GM21423 (cell line): ENCODE results near the gene ZNRF2.

Source experiments
- ATAC-seq: cut with Tn5 transposase; IDR thresholded peaks from one replicate; pipeline ENCODE4 v1.9.1; 2021; ENCODE audit warnings: mild to moderate bottlenecking, moderate library complexity; ENCODE audit not compliant: unreplicated experiment

The ZNRF2 gene

DNA sequence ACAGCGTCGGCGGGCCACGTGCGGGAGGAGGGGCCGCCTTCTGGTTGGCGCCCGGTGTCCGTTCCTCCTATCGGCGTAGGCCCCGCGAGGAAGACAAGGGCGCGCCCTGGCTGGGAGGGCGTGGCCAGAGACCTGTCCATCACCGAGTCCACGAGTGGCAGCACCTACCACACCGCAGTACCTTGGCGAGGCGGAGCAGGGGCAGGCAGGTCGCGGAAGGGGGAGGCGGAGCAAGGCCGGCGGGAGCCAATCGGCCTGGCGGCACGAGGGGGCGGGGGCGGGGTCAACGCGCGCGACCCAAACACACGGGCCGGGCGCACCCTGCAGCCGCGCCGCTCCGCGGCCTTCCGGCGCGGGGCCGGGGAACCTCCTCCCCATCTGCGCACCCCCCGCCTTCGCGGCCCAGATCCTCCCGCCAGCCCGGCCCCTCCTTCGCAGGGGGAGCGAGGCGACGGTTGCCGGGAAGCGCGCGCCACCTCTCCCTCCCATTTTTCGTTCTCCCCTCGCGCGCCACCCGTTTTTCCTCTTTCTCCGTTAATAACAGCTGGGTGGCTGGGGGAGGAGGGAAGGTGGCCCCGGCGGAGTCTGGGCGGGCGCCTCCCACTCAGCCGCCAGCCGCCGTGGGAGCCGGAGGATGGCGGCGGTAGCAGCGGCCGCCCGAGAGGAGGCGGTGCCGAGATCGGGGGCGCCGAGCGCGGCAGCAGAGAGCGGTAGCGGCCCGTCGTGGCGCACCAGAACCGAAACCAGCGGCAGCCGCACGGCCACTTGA is at the start of gene ZNRF2:
Gene ZNRF2 (plus strand): TSS at position 300 of the 769 bp plus-strand sequence. CDS start 761 bp downstream, outside the sequence.
- peak; percentile 84 for ATAC-seq

DNA sequence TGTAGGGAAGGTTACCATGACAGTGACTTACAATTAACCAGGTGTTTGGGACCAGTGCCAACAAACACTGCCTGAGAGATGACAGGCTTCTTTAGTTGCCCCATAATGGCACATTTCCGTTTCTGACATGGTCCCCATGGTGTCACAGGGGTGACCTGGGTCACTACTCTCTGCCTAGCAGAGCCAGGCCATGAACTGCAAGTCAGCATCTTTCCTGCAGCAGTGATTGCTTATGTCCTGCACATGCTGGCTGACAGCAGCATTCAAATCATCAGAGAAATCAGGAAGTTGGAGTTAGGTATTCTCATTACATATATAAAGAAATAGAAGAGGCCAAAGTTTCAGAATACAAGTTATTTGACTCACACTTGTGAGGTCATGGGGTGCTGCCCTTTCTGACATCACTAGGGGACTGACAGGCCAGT is 47.1 kb upstream of the ZNRF2 start:
- ATAC-seq = no peak

DNA sequence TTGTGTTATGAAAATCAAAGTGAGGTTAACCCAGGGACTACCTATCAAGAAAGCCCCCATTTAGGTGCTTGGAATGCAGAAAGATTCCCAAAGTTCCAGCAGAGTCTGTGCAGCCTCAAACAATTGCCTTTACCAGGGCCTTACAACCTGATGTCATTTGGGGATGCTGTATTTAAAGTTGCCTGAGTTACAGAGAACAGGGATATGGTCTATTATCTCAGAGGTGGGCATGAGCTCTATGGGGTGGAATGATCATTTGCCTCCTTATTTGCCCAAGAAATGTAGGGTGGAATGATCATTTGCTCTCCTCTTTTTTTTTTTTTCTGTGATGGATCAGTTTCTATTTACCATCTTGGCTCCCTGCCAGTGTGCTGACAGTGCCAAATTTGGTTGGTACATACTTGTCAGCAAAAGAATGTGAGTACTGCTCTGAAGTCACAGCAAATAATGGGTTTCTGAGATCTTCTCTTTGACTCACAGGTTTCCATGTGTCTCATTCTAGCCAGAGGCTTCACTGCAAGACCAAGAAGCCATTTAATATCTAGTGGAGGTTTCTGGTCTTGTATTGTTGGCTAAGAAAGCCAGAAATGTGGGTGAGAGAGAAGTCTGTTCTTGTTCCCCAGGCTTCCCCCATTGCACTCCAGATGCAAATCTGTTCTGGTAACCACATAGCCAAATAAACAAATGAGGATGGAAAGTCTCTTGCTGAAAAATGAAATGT is 45.5 kb upstream of the ZNRF2 start:
- ATAC-seq = peak; percentile 69

DNA sequence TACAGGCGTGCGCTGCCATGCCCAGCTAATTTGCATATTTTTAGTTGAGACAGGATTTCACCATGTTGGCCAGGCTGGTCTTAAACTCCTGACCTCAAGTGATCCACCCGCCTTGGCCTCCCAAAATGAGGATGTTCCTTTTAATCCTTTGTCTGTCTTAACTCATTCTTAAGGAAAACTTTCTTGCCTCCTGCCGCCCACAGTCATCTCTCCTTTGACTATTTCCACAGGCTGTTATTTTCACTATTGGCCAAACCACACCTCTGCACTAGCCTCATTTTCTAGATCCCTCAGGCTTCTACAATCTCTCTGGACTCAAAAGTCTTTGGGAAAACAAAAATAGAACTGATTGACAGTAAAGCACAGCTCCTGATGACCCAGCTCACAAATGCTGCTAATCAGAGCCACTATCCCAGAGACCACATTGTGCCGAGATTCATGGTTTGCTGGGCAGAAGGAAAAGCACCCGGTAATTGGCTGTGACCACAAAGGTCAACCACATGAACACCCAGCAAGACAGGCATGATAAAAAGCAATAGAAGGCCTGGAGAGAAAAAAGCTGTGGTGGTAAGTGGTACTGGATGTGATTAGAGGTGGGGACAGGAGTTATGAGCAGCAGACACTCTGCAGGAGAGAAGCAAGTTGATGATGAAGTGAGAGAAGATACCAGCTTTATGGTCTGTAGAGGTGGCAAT is 44.1 kb upstream of the ZNRF2 start:
- ATAC-seq = no peak

DNA sequence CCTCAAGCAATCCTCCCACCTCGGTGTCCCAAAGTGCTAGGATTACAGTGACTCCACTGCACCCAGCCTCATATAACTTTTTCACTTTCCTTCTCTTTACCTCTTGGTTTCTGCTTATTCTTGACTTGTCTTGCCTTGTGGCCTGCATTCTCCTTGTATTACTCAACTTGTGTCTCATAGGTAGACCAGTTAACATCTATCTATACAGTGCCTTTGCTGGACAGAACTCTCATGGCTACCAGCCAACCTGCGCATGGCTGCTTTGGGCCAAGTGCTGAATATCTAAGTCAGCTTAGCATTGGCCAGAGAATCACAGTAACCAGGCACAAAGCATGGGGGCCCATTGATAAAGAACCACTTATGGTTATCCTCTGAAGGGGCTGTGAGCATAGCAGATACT is 42.6 kb upstream of the ZNRF2 start:
- ATAC-seq = no peak

DNA sequence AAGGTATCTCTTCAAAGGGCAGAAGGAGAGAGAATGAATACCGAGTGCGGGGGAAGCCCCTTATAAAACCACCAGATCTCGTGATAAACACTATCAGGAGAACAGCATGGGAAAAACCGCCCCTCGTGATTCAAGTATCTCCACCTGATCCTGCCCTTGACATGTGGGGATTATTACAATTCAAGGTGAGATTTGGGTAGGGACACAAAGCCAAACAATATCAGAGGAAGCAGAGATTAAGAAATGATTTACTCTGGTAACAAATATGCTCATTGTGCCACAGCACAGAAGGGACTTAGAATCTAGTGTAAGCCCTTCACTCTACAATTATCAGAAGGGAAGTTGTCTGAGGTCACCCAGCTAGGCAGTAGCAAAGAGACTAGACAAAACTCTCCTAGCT is 40.1 kb upstream of the ZNRF2 start:
- ATAC-seq = no peak

DNA sequence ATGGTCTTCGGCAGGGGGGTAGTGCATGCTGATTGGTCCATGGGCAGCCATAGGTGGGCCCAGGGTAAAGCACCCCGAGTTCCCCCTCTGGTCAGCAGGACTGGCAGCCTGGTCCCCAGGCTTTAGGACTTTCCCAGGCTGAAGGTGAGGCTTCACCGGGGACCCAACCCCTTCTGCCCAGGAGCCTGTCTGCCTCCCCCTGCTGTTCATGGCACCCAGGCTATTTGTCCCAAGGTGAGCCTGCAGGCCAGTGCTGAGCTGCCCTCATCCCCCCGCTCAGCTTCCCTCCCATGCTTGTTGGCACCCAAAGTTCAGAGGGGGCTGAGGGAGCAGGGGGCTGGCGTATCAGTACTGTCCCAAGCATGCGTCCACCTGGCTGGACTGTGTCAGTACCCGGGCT is 38.5 kb upstream of the ZNRF2 start:
- no peak for ATAC-seq

DNA sequence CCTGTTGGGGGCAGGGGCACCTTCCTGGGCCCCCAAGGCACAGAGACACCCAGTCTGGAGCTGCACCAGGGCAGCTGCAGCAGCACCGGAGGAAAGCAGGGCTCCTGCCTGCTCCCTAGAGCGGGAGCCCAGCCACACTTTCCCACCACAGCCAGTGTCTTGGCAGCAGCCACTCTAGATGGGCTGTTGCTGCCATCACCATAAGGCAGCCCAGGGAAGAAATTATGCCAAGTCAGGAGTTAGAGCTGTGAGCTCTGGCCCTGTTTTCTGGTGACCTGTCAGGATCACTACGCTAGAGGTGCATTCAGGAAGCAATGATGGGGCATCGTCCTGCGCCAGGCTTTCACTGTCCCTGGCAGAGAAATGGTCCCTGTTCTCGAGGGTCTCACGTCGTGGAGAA is 38.0 kb upstream of the ZNRF2 start:
- no peak for ATAC-seq

DNA sequence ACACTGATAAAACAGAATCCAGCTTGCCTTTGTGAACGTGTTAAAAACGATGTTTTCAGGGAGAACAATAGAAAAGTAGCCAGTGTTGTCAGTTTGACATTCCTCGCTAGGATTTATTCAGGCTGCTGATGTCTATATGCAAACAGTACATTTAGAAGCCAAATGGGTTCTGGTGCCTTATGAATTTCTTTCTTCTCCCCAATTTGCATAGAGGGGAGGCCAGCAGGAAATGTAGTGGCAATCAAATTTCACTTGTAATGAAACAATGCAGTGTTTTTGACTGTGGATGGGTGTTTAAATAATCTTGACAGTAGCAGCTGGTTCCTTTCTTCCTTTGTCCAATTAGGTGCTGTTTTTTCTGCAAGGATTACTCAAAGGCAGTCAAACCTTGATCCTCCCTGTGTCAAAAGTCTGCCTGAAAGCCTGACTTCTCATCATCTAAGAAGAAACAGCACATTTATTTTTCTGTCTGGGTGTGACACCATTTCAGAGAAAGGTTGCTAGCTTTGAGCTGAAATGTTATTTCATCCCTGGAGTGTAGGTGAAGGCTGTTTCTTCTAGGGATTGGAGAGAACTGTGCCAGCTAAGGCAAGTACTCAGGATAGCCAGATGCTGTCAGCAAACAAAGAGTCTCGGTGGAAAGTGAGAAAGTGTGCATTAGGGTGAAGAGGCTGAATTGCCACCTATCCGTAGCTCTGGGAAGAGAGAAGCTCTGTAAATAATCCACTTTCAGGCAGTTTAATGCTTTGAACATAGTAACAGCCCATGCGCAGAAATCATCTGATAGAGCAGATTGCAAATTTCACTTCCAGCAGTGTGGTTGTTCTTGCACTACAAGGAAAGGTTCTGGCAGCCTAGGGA is 36.6 kb upstream of the ZNRF2 start:
- no peak for ATAC-seq

DNA sequence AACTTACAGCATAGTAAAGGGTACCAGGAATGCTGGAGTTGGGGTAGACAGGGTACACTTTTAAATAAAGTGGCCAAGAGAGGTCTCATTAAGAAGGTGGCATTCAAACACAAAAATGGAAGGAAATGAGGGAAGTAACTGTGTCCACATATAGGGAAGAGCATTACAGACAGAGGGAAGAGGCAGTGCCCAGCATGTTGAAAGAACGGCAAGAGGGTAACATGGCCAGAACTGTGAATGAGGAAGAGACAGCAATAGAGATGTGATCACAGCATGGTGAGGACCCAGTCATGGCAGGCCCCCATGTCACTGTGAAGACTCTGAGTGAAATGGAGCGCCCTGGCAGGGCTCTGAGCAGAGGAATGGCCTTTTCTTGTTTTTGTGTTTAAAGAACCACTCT is 35.1 kb upstream of the ZNRF2 start:
- no peak for ATAC-seq

DNA sequence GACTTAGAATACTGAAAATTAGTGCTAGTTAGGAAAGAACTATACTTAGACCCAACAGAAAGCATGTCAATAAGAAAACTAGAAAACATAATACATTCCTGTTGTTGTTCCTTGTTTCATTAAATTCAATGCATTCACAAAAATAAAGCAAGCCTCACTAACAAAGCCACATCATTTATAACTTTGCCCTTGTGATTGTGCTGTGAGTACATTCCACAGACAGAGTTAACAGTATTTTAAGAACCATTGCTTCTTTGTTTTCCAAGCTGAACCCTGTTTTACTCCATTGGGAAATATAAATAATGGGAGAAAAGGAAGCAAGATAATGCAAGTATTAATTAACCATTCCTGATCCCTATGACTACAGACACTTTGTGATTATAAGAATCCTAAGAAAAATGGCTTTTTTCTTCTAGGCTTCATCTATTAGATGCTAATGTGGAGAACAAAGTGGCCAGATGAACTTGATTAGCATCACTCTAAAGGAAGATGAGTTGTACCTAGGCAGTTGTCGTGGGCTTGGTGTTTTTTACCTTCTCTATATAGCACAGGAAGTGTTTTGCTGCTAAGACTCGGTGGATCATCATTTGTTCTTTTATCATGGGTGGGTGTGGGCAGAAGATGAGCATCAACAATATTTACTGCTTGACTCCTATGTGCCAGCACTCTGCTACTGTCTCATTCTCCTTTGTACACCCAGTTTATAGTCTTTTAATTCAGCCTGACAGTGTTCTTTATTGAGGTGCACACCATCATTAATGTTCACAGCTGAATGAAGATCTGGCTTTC is 34.2 kb upstream of the ZNRF2 start:
- ATAC-seq = no peak

DNA sequence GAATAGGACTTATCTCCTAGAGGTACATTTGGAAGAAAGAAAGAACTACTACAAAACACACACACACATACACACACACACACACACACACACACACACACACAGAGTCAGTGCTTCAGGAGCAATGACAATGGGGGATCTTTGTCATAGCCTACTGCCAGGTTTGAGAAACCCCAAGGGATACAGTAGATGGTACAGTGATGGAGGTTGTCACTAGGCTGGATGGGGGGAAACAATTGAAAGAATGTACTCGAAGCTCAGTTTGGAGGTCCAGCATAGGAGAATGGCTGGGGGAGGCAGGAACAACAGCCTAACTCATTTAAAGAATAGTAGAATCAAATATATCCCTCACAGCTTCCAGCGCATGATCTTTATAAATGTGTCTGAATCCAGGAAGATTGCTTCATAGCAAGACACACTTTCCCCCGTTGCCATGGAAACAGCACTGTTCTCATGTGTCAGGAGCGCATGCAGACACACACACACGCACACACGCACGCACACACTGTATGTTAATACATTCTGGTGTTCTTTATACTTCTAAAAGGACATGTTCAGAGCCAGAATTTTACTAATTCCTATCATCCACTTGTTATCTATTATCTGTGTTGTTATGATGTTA is 32.6 kb upstream of the ZNRF2 start:
- ATAC-seq = no peak

DNA sequence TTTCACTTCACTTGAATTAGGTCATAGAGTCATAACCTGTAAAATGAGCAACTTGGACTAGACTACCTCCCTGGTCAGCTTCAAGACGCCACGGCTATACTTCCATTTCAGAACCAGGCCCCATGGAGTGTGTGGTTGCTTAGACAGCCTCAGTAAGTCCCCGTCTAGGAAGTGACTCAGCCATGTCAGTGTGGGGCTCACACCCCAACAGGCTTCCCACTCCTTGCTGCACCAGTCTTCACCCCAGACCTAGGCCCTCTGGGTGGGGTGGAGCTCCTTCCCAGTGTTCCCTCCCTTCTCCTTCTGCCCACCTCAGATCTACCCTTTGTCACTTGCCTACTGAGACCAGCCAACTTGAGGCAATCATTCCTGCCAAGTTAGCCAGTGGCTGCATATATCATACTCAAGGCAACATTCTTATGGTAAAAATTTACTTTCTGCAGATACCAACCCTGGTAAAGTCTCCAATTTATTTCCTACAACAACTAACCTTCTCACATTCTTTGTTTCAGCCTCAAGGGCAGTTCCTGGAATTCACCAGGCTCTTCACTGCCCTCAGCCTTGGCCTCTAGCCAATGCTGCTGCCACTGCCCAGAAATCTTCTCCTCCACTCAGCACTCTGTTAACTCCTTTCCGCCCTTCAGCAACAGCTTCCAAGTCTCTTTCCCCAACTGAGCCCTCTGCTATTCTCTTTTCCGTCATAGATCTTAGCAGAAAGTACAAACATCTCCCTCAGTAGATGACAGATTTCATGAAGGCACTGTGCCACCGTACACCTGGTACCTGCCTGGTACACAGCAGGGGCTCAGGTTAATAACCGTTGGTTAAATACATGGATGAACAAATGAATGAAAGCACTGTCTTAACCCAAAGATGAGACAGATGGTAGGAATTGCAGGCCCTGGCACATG is 31.3 kb upstream of the ZNRF2 start:
- ATAC-seq = no peak

DNA sequence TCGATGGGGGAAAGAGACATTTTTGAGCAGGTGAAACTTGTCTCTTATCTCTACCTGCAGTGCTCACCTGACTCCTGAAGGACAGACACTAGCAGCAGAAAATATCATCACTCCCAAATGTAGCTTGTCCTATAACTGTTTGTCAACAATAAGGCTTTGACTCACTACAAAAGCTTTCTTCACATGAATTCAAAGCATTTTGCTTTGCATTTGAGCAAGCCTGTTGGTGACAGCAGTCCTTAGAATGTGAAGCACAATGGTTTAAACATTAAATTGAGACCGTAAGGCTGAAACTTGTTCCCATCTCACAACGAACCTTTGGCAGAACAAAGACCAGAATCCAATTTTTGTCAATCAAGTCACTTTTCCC is 30.6 kb upstream of the ZNRF2 start:
- no peak for ATAC-seq

DNA sequence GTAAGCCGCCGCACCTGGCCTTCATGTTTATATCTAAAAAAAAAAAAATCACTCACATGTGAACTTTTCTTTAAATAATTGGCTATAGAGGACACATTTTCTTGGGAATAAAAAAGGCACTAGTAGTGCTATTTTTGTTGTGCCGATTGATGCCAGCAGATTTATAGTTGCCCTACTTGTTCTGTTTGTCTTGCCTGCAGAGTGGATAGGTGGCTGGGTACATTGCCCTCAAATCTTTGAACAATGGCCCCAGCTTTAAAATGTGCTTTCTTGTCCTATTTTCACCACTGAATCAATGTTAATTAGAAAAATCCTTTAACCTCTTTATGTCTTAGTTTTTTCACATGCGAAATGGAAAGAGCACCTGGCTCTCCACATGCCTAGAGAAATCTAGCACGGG is 30.1 kb upstream of the ZNRF2 start:
- no peak for ATAC-seq

DNA sequence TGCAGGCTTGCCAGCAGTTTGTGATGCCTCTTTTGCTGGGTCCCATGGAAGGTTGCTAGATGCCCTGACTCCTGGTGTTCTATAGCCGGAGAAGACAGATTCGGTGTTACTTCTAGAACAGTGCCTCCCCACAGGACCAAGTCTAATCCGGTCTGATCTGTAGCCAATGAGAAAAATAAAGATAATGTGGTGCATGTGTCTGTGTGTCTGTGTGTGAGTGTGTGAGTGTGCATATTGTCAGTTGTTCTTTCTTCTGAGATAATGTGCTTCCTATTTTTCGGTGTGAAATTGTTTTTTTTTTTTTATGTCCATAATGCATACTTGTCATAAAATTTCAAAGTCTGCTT is 29.7 kb upstream of the ZNRF2 start:
- ATAC-seq = no peak

DNA sequence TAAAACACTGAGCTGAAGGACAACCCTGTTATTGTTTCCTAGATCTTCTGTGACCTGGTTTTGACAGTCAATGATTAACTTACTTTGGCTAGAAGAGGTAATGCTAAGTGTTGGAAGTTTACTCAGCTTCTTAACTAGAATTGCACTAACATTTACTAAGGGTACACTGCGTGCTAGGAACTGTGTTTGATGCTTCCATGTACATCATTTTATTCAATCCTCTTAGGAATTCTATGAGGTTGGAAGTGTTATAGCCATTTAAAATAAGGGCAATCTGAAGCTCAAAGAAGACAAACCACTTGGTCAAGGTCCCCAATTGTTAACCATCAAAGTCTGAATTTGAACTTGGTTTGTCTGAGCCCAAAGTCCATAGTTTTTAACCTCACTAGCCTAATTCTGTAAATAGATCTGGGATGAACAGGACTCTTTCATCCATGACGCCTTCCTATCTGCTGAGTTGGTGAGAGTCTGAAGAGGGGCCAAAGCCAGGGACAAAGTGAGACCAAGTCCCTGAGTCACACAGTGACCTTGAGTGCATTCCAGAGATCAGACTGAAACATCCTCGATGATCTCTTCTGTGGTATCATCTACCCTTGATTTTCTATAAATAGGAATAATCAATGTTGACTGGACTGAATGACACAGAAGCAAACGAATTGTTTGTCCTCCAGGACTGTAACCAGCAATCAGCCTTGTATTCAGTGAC is 29.2 kb upstream of the ZNRF2 start:
- ATAC-seq = no peak

DNA sequence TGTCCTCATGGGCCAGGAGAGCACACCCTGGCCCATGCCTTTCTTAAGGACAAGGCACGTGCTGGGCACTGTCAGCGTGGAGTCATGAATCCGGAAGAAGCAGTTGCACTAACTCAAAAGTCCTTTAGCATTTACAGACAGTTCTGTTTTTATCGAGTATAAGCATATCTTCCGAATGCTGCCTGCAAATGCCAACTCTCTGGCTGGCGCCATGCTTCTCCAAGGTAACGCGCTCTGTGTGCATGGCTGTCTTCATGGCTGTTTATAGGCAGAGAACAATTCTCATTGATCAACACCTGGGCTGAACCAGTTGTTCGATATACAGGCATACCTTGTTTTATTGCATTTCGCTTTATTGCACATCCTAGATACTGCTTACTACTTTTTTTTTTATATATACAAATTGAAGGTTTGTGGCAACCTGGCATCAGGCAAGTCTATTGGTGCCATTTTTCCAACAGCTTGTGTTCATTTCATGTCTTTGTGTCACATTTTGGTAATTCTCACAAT is 28.0 kb upstream of the ZNRF2 start:
- no peak for ATAC-seq
